ENCODE results near the gene CRB3. TPM values are rescaled to one million over a fixed set of nuclear protein-coding genes. Genes with fewer than 3 reads are reported as not detected.

Gene CRB3
- total and polyA plus RNA-seq, 9 of the 15 experiments (the other 6 are each of a cell fraction or from before 2014, with no cell fraction given), result 0.49 TPM; not detected in 8

DNA sequence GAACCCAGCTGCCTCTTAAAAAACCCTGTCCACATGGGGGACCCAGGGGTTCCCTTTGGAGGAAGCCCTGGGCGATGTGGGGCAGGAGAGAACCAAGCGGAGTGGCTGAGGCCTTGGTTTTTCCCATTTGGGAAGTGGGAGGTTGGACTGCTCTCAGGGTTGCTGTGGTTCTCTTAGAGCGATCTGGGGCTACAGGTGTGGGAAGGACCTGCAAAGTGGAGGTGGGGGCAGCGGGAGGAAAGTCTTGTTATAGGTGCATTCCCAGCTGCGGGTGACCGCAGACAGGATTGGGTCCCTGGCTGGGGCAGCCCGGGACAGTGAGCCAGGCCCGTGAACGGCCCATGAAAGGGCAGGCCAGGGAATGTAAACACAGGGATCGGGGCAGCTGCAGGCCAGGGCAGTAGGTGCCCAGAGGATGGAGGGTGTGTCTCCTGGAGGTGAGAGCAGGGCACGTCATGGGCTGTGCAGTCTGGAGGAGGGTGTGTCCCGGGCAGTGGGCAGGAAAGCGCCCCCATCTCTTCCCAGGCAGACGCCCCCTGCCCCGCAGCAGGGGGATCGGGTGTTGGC is 5.3 kb upstream of the CRB3 start (continued):
- TF ChIP-seq, protein P1, sequence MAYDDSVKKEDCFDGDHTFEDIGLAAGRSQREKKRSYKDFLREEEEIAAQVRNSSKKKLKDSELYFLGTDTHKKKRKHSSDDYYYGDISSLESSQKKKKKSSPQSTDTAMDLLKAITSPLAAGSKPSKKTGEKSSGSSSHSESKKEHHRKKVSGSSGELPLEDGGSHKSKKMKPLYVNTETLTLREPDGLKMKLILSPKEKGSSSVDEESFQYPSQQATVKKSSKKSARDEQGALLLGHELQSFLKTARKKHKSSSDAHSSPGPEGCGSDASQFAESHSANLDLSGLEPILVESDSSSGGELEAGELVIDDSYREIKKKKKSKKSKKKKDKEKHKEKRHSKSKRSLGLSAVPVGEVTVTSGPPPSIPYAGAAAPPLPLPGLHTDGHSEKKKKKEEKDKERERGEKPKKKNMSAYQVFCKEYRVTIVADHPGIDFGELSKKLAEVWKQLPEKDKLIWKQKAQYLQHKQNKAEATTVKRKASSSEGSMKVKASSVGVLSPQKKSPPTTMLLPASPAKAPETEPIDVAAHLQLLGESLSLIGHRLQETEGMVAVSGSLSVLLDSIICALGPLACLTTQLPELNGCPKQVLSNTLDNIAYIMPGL (CRISPR knock-in tag; IDR thresholded peaks at IDR 0.05), result no peak
- TF ChIP-seq ZNF282 (CRISPR knock-in tag; IDR thresholded peaks at IDR 0.05) (0 out of 2 replicates have a peak, but pooled peaks have one; percentile 48), FOXK2 (conservative IDR thresholded peaks at IDR 0.05 in 1 of 2, IDR thresholded peaks at IDR 0.05 in 1 of 2; ENCODE audit: low read depth in 2 of 2) (peak in 1 of 2 experiments; percentile 50; a peak in 1 of 4 replicates), ELF1 (tag; IDR thresholded peaks at IDR 0.05) (no peak), MXI1 (IDR thresholded peaks at IDR 0.05; ENCODE audit: low read depth, low read length) (no peak), MIER1 (IDR thresholded peaks at IDR 0.05; ENCODE audit: low read depth) (no peak), SNRNP70 (optimal IDR thresholded peaks at IDR 0.05; ENCODE audit: low read depth, low read length) (no peak)
- TF ChIP-seq, protein P2, sequence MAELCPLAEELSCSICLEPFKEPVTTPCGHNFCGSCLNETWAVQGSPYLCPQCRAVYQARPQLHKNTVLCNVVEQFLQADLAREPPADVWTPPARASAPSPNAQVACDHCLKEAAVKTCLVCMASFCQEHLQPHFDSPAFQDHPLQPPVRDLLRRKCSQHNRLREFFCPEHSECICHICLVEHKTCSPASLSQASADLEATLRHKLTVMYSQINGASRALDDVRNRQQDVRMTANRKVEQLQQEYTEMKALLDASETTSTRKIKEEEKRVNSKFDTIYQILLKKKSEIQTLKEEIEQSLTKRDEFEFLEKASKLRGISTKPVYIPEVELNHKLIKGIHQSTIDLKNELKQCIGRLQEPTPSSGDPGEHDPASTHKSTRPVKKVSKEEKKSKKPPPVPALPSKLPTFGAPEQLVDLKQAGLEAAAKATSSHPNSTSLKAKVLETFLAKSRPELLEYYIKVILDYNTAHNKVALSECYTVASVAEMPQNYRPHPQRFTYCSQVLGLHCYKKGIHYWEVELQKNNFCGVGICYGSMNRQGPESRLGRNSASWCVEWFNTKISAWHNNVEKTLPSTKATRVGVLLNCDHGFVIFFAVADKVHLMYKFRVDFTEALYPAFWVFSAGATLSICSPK (IDR thresholded peaks at IDR 0.05; ENCODE audit: borderline replicate concordance), result no peak

Data from K562 (cell line).